NB4 (cell line): ENCODE measurements around the gene MTHFD2L.

Experiments
- DNase-seq: peaks from one replicate; pipeline ENCODE4 v3.0.0; 2010; ENCODE audit warnings: low read depth
- H3K4me3 ChIP-seq: one replicate; pipeline ENCODE4 v1.5.1; 2011; ENCODE audit warnings: mild to moderate bottlenecking, low read depth, low read length, moderate library complexity
- MAX ChIP-seq: IDR thresholded peaks from 2 replicates; pipeline ENCODE4 v1.6.1; 2011; ENCODE audit warnings: low read depth, low read length
- MYC ChIP-seq: IDR thresholded peaks from 2 replicates; pipeline ENCODE4 v1.6.1; 2011; ENCODE audit warnings: low read depth, low read length
- POLR2A ChIP-seq: IDR thresholded peaks from 2 replicates; pipeline ENCODE4 v1.6.1; 2011; ENCODE audit warnings: mild to moderate bottlenecking; ENCODE audit not compliant: insufficient read length; ENCODE audit errors: extremely low read depth
- TF ChIP-seq, protein P1 (sequence below): IDR thresholded peaks from one replicate; pipeline ENCODE4 v1.5.1; 2012; ENCODE audit warnings: low read depth, low read length

Gene MTHFD2L

GRCh38 chr4:74317616-74318246 is 159.8 kb downstream of the MTHFD2L start:
- TF ChIP-seq, protein P1, sequence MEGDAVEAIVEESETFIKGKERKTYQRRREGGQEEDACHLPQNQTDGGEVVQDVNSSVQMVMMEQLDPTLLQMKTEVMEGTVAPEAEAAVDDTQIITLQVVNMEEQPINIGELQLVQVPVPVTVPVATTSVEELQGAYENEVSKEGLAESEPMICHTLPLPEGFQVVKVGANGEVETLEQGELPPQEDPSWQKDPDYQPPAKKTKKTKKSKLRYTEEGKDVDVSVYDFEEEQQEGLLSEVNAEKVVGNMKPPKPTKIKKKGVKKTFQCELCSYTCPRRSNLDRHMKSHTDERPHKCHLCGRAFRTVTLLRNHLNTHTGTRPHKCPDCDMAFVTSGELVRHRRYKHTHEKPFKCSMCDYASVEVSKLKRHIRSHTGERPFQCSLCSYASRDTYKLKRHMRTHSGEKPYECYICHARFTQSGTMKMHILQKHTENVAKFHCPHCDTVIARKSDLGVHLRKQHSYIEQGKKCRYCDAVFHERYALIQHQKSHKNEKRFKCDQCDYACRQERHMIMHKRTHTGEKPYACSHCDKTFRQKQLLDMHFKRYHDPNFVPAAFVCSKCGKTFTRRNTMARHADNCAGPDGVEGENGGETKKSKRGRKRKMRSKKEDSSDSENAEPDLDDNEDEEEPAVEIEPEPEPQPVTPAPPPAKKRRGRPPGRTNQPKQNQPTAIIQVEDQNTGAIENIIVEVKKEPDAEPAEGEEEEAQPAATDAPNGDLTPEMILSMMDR: no peak
- TF ChIP-seq MYC (no peak), POLR2A (no peak), MAX (no peak)
- DNase-seq: no peak
- H3K4me3 ChIP-seq: no peak overlapping the region

- no peak for TF ChIP-seq MAX
- TF ChIP-seq POLR2A: no peak
- TF ChIP-seq, protein P1: no peak
- no peak for TF ChIP-seq MYC
- no peak overlapping the region for H3K4me3 ChIP-seq
- DNase-seq: no peak
Observed at GRCh38 chr4:74318276-74318675, 160.4 kb downstream of the MTHFD2L start.

GRCh38 chr4:74319470-74319869 is 161.6 kb downstream of the MTHFD2L start:
- TF ChIP-seq MAX (no peak), MYC (no peak), POLR2A (no peak)
- TF ChIP-seq, protein P1: no peak
- no peak overlapping the region for H3K4me3 ChIP-seq
- DNase-seq: no peak

GRCh38 chr4:74320559-74321118 is 162.7 kb downstream of the MTHFD2L start:
- TF ChIP-seq POLR2A (no peak), MYC (no peak), MAX (no peak)
- TF ChIP-seq, protein P1: peak; percentile 37
- peak; percentile 62 for DNase-seq
- no peak overlapping the region for H3K4me3 ChIP-seq

DNA sequence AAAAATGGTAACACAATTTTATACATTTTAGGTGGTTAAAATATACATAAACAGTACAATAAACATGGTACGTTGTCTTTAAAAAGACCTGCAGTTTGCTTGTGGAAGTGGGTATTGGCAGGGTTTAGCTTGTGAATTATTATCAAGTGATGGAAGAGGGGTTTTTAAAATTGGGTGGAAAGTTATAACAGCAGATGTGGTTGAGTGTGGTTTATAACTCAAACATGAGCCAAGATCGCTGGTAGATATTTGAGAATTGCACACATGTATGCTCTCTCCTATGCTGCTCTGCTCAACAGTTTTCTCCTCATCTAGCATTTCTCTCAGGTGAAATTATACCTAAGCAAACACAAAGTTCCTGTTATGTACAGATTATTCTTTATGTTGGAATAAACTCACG is 164.4 kb downstream of the MTHFD2L start:
- no peak for TF ChIP-seq POLR2A
- TF ChIP-seq MAX: no peak
- TF ChIP-seq MYC: no peak
- TF ChIP-seq, protein P1: no peak
- no peak overlapping the region for H3K4me3 ChIP-seq
- no peak for DNase-seq

GRCh38 chr4:74323663-74324062 is 165.7 kb downstream of the MTHFD2L start:
- no peak for DNase-seq
- TF ChIP-seq MYC (no peak), MAX (no peak), POLR2A (no peak)
- TF ChIP-seq, protein P1: no peak

More at GRCh38 chr4:74323663-74324062, 165.7 kb downstream of the MTHFD2L start:
- H3K4me3 ChIP-seq: no peak overlapping the region
